Stomach (tissue), 9 donors: Measurements from ENCODE around the gene SIK2. TPM values are rescaled to one million over a fixed set of nuclear protein-coding genes. Genes with fewer than 3 reads are reported as not detected.

Experiments used
- DNase-seq, 2 donors: peaks; one replicate each; pipeline versions ENCODE4 v3.0.0 to v3.0.0-alpha.2; 2013 to 2019
- H3K27ac ChIP-seq, 5 donors: fragments of 200-600 bp in 4 of 5; sonication (generic) in 4 of 5; one replicate each; pipeline ENCODE4 v1.5.1; 2013 to 2019; ENCODE audit warnings: mild to moderate bottlenecking in 1 of 5, moderate library complexity in 1 of 5
- H3K27me3 ChIP-seq, 3 donors: fragments of 200-600 bp; sonication (generic); one replicate each; pipeline ENCODE4 v1.5.1; 2017 to 2019; ENCODE audit warnings: mixed run types in 1 of 3
- H3K36me3 ChIP-seq, 4 donors: fragments of 200-600 bp; sonication (generic); 1 replicate in 3 of 4; 2 replicates in 1 of 4; pipeline ENCODE4 v1.5.1; 2016 to 2019
- H3K4me1 ChIP-seq, 4 donors: fragments of 200-600 bp; sonication (generic); one replicate each; pipeline ENCODE4 v1.5.1; 2016 to 2019
- H3K4me3 ChIP-seq, 4 donors: fragments of 200-600 bp; sonication (generic) in 3 of 4; one replicate each; pipeline ENCODE4 v1.5.1; 2016 to 2019; ENCODE audit warnings: mild to moderate bottlenecking in 1 of 4
- H3K9me3 ChIP-seq, 4 donors: fragments of 200-600 bp; sonication (generic); one replicate each; pipeline ENCODE4 v1.5.1; 2016 to 2019
- CTCF ChIP-seq, 7 experiments: fragments of 450-650 bp in 4 of 7; fragments of 200-600 bp in 3 of 7; sonication (generic) in 3 of 7; IDR thresholded peaks; one replicate each; pipeline ENCODE4 v1.5.1; 2016 to 2019; ENCODE audit warnings: antibody characterized with exemption in 7 of 7, control low read depth in 2 of 7, mild to moderate bottlenecking in 1 of 7
- EP300 ChIP-seq: sonication (generic); formaldehyde crosslinking; IDR thresholded peaks from one replicate; pipeline ENCODE4 v1.6.1; 2017; ENCODE audit warnings: antibody characterized with exemption
- POLR2A ChIP-seq, 4 donors: fragments of 450-650 bp; IDR thresholded peaks; one replicate each; pipeline ENCODE4 v1.6.1; 2016; ENCODE audit warnings: antibody characterized with exemption in 4 of 4, control low read depth in 2 of 4, mild to moderate bottlenecking in 1 of 4, moderate library complexity in 1 of 4
- POLR2AphosphoS5 ChIP-seq, 3 donors: sonication (generic); formaldehyde crosslinking; IDR thresholded peaks; one replicate each; pipeline ENCODE4 v1.6.1; 2016; ENCODE audit warnings: antibody characterized with exemption in 3 of 3
- WGBS, 5 donors: extraction: QIAGEN DNeasy Blood & Tissue Kit in 3 of 5; methylation state at CpG; one replicate each; pipeline versions ENCODE4 v1.1.5 to v1.1.7; 2013 to 2018; 5-methylcytosine and 5-hydroxymethylcytosine counted together
- intact Hi-C: fragments of 100-400 bp; cut with DNase I; formaldehyde crosslinking; loops from one replicate; pipeline ENCODE4 v1.15.1; 2023; ENCODE audit warnings: low total_unique reads
- polyA plus RNA-seq, 3 donors: library from polyadenylated mRNA; stranded (reverse); fragments of 200-250 nt; gene quantifications; one replicate each; pipeline ENCODE4 v1.2.3, GENCODE V29; 2013
- total RNA-seq, 5 donors: library from RNA; depleted of rRNA; stranded (reverse); fragments of >200 nt; gene quantifications; one replicate each; pipeline versions ENCODE4 v1.1.0 to v1.2.3, GENCODE V29; 2014 to 2016
- donor health status: healthy with polysubstance abuse.
- donor health status: Bipolar disorder and iron deficiency.
- donor health status: healthy.

SIK2 gene
- total and polyA plus RNA-seq, 8 donors = 5.5 to 86.9 (median 18.4) TPM

- H3K4me1 ChIP-seq = peaks cover 0 to 63% (median 24%) of the 10 kb centered on the region in 4 donors
- WGBS, 5 donors = 46 to 67% (median 53%) methylated on average over 1 of the region's 1 CpG
- TF ChIP-seq CTCF (IDR thresholded peaks at IDR 0.05) (no peak), EP300 (no peak), POLR2A (IDR thresholded peaks at IDR 0.05) (no peak), POLR2AphosphoS5 (IDR thresholded peaks at IDR 0.05) (no peak)
- H3K9me3 ChIP-seq = no peaks in the 10 kb centered on the region
- peaks cover 0 to 20% (median 10%) of the 10 kb centered on the region in 4 donors for H3K36me3 ChIP-seq
- H3K27me3 ChIP-seq = no peaks in the 10 kb centered on the region
- H3K27ac ChIP-seq = peak overlapping the region in 2 of 5 donors; percentile 8 to 18
- intact Hi-C loops = no loop called here
- no peak for DNase-seq
- H3K4me3 ChIP-seq = no peak overlapping the region
These were observed 95.7 kb downstream of the SIK2 start for GRCh38 chr11:111697933-111698371.

GRCh38 chr11:111698852-111699559, 96.8 kb downstream of the SIK2 start:
- TF ChIP-seq CTCF (IDR thresholded peaks at IDR 0.05) (no peak), POLR2AphosphoS5 (IDR thresholded peaks at IDR 0.05) (no peak), POLR2A (IDR thresholded peaks at IDR 0.05) (no peak), EP300 (no peak)
- 87 to 94% (median 90%) methylated on average over 3 of the region's 3 CpGs for WGBS, 5 donors
- no peaks in the 10 kb centered on the region for H3K27me3 ChIP-seq
- H3K27ac ChIP-seq = peak overlapping the region in 2 of 5 donors; percentile 16
- no peaks in the 10 kb centered on the region for H3K9me3 ChIP-seq
- intact Hi-C loops = no loop called here
- peaks cover 7 to 31% (median 19%) of the 10 kb centered on the region in 4 donors for H3K36me3 ChIP-seq
- peaks cover 0 to 62% (median 27%) of the 10 kb centered on the region in 4 donors for H3K4me1 ChIP-seq
- H3K4me3 ChIP-seq = no peak overlapping the region
- DNase-seq = no peak

- H3K27ac ChIP-seq = peak overlapping the region in 1 of 5 donors; percentile 16
- no peak for DNase-seq
- no peaks in the 10 kb centered on the region for H3K9me3 ChIP-seq
- intact Hi-C loops = no loop called here
- no peak for TF ChIP-seq POLR2AphosphoS5 (IDR thresholded peaks at IDR 0.05)
- no peak for TF ChIP-seq EP300
- no peak for TF ChIP-seq POLR2A (IDR thresholded peaks at IDR 0.05)
- TF ChIP-seq CTCF (IDR thresholded peaks at IDR 0.05) = no peak
- peaks cover 10 to 37% (median 26%) of the 10 kb centered on the region in 4 donors for H3K36me3 ChIP-seq
- H3K27me3 ChIP-seq = no peaks in the 10 kb centered on the region
- 85 to 94% (median 92%) methylated on average over 1 of the region's 1 CpG for WGBS, 5 donors
- peaks cover 0 to 62% (median 26%) of the 10 kb centered on the region in 4 donors for H3K4me1 ChIP-seq
- no peak overlapping the region for H3K4me3 ChIP-seq
These were observed 97.4 kb downstream of the SIK2 start for GRCh38 chr11:111699579-111700156.

GRCh38 chr11:111700162-111700561, 97.9 kb downstream of the SIK2 start:
- Histone ChIP-seq H3K9me3 (no peaks in the 10 kb centered on the region), H3K36me3 (peaks cover 14 to 39% (median 31%) of the 10 kb centered on the region in 4 donors), H3K27ac (no peak overlapping the region), H3K4me3 (no peak overlapping the region), H3K27me3 (no peaks in the 10 kb centered on the region), H3K4me1 (peaks cover 0 to 62% (median 24%) of the 10 kb centered on the region in 4 donors)
- 97 to 100% (median 100%) methylated on average over 1 of the region's 1 CpG for WGBS, 5 donors
- no peak for DNase-seq
- no peak for TF ChIP-seq POLR2AphosphoS5 (IDR thresholded peaks at IDR 0.05)
- intact Hi-C loops = no loop called here
